HG03139 (cell line): ENCODE results near the gene QRFPR.
"Not testable (repeated sequence)": the region's sequence is repeated elsewhere in the genome, so short reads cannot be mapped to it uniquely, and the experiment has no call there.

Experiments
- ATAC-seq: cut with Tn5 transposase; IDR thresholded peaks from one replicate; pipeline ENCODE4 v1.9.1; 2021; ENCODE audit not compliant: unreplicated experiment

QRFPR gene

DNA sequence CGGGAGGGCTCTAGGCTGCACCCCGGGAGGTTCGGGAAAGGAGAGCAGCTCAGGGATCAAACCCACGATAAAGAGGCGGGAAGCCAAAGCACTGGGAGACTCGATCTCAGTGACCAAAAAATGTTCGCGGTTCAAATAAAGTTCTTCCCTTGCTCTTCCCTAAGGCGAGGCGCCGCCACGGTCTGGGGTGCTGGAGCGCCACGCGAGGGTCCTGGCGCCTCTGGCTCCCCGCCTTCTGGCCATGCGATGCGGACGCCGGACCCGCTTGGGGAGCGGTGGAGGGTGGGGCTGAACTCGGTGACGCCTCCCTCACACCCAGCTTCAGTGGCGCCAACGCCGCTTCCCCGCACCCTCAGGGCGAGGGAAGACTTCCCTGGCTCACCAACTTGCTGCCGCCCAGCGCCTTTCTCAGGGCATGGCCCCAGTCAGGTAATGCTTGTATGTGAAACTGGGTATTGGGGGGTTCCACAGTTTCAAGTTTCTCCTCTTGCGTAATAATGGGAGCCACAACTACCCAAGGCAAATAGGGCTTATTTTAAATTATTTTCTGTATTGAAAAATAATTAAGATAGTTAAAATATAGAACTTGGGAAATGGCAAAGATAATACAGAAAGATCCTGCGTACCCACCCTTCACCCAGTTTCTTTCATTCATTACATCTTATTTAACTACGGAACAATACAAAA is at the start of gene QRFPR:
TSS of gene QRFPR (minus strand) at position 243 of the 687 bp plus-strand sequence. CDS start 371 bp downstream, outside the sequence.
- ATAC-seq = no peak

DNA sequence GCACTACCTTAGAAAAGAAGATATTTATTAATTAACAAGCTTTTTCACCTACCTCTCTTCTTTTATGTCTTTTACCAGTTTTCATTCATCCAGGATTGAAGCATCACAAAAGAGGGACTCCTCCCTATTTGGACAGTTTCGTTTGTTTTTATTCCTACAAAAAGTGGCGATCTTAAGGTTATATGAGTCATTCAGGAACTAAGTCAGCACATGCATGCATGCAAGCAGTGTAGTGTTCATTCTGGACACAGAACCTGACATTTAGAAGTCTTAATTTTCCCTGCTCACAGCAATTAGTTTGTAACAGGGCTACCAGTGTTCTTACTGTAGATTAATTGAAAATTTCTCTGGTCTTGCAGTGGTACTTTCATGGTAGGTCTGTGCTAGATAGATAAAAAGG is 47.9 kb upstream of the QRFPR start:
- ATAC-seq = no peak

DNA sequence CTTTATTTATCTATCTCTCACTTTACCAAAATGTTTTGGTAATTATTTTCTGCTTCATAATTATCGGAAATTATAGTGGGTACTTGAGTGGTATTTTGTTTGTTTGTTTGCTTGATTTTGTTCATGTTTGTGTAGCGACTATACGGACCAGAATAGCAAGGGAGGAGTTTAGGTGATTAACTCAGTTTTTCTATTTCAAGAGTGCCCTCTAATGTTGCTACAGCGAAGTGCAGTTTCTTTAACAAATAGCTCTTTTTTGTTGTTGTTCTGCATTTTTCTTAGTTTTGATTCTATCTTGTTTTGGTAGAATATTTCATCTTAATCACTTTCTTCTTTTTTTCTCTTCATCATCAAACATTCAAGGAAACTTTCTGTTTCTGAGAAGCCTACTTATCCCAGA is 40.8 kb upstream of the QRFPR start:
- no peak for ATAC-seq

DNA sequence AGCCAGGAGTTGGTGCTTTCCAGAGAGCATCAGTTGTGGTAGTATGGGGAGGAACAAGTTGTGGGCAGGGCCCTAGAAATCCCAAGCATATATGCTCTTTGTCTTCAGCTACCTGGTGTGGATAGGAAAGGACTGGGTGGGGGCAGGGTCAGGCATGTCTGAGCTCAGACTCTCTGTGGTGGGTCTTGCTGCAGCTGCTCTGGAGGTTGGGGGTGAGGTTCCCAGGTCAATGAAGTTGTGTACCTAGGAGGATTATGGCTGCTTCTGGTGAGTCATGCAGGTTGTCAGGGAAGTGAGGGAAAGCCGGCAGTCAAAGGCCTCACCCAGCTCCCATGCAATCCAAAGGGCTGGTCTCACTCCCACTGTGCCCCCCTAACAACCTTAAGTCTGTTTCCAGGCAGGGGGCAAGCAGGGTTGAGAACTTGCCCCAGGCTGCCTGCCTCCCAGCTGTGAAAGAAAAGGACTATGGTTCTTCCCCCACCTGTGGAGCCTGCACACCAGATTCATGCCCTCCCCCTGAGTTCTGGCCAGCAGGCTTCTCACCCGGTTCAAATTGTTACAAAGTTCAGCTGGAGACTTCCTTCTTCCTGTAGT is 30.4 kb upstream of the QRFPR start:
- no peak for ATAC-seq

- not testable (repeated sequence) for ATAC-seq
These were observed 27.7 kb upstream of the QRFPR start for GRCh38 chr4:121408567-121408966.

- no peak for ATAC-seq
These were observed 19.8 kb upstream of the QRFPR start for GRCh38 chr4:121400632-121401031.

GRCh38 chr4:121397941-121398601 is 17.3 kb upstream of the QRFPR start:
- no peak for ATAC-seq

DNA sequence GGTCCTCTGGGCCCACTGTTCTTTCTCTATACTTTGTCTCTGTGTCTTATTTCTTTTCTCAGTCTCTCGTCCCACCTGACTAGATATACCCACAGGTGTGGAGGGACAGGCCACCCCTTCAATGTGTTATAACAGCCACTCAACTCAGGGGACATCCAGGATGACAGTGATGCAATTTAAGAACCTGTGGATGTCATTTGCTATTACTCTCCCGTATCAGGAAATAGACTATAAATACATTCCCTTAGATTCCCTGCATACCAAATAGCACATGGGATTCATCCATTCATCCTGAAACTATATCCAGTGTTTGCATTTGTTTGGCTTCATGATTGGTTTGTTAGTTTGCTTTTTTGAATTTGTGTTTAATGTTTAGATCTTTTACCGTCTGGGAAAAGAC is 16.6 kb upstream of the QRFPR start:
- no peak for ATAC-seq

- no peak for ATAC-seq
These were observed 11.7 kb upstream of the QRFPR start for GRCh38 chr4:121392426-121393086.

DNA sequence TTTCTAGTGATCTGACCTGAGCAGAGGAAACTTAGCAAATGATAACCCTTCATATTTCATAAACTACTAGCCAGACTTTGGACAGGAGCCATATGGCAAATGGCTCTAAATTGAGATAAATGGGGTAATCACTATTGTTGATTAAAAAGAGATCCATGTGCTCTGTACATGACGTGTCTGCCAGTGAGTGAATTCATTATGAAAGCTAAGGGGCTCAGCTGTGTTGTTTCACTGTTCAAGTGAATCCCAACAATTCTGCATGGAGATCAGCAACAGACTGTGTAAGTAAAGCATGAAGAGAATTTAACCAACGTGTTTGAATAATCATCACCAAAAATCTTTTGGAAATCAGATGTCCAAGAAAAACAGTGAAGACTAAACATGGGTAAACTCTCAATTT is 9.5 kb upstream of the QRFPR start:
- ATAC-seq = no peak

DNA sequence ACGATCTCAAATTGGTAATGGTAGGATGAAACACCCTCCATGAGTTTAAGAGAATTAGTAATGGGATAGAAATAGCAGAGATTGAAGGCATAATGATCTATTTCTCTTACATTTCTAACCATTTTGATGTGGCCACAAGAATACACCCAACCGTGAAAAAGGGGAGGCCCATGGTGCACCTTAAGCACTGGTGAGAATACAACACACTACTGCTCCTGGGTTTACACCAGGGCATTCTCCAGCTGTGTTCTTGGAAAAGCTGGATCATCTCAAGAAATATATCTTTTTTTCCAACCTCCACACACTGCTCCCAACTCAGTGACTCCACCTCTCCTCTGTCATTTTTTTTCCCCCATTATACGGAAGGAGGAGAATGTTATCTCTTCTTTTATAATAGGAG is 1.5 kb downstream of the QRFPR start:
- no peak for ATAC-seq

- ATAC-seq = no peak
These were observed 3.7 kb downstream of the QRFPR start for GRCh38 chr4:121377076-121377475.

- no peak for ATAC-seq
These were observed 4.3 kb downstream of the QRFPR start for GRCh38 chr4:121376556-121376955.

DNA sequence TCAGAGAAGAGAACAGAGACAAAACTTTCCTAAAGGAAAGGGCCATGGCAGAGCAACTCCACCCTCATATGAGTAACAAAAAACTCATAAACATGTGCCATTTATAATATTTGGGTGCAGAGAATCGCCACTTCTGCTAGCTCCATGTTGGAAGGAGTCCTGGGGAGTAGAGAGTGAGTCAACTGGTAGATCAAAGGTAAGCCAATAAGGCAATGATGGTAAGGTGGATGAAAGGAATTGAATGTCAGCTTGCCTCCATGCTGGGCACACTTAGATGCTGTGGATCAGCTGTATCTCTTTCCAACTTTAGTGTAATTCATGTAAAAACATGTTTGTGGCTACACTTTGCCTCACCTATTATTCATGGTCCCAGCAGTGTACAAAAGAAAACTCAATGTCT is 4.7 kb downstream of the QRFPR start:
- no peak for ATAC-seq

- ATAC-seq = no peak
These were observed 5.6 kb downstream of the QRFPR start for GRCh38 chr4:121375262-121375661.

DNA sequence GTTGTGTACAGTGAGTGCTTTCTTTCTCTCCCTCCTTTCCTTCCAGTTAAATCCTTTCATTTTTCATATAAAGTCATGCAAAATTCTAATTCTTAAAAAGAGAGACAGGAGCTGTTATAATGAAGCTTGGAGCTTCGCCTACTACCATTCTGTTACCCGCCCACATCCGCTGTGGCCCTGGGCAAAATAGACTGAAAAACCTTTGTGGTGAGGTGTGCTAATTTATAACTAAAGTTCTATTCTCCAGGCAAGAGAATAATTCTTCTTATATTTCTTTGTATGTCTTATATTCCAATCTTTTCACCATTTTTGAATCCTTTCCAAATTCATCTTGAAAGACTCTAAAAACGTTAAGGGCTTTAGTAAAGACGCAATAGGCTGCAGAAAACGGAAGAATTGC is 7.0 kb downstream of the QRFPR start:
- no peak for ATAC-seq

DNA sequence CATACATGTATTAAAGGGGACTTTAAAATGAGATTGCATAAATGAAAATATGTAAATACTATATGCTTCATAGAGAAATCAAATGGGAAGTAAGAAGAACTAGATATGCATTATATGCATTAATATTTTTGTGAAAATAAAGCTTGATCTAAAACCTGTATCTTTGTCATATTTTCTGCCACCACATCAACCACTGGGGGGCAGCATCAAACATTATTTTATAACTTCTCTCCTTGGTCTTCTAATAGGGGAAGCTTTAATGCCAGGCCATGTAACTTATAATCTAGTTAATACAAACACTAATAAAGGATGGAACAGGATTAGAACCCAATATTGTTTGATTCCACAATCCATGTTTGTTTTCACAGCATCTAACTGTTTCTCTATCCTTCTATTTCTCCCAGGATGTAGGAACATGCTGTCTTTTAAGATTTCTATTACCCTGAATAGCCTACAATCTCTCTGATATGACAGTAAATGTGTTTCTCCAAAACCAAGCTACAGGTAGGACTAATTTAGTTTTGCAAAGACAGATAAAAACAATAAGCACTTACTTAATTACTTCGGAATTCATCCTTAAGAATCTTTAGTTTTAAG is 10.0 kb downstream of the QRFPR start:
- no peak for ATAC-seq

DNA sequence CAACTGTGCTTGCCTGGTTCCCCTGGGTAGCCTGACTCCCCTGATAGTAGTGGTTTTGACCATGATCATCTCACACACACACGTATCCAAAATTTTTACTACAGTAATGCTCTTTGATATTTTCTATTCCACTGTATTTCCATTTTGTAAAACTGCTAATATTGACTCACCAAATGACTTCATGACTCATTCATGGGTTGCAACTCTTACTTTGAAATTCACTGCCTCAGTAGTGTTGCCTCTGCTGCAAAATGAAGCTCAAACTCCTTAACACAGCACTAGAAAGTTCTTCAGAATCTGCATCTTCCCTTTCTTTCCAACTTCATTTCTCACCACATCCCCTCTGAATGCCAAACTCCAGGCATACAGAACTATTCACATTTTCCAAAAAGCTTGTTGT is 20.3 kb downstream of the QRFPR start:
- ATAC-seq = no peak

- ATAC-seq = no peak
These were observed 22.3 kb downstream of the QRFPR start for GRCh38 chr4:121358473-121358872.

DNA sequence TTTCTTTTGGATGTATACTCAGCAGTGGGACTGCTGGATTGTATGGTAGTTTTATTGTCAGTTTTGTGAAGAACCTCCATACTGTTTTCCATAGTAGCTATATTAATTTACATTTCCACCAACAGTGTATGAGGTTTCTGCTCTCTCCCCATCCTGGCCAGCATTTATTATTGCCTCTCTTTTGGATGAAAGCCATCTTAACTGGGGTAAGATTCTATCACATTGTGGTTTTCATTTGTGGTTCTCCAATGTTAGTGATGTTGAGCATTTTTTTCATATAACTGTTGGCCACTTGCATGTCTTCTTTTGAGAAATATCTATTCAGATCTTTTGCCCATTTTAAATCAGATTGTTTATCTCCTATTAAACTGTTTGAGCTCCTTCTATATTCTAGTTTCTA is 27.6 kb downstream of the QRFPR start:
- no peak for ATAC-seq

GRCh38 chr4:121344098-121344497 is 36.7 kb downstream of the QRFPR start:
- ATAC-seq = no peak

- no peak for ATAC-seq
These were observed 40.6 kb downstream of the QRFPR start for GRCh38 chr4:121340247-121340646.
